Muscle layer of duodenum (tissue), 2 donors: Measurements from ENCODE around the gene KRT84.

Experiments
- H3K27ac ChIP-seq: one replicate; pipeline ENCODE4 v1.7.0; 2013; ENCODE audit warnings: mild to moderate bottlenecking, low read length
- H3K27me3 ChIP-seq: one replicate; pipeline ENCODE4 v1.7.0; 2013; ENCODE audit warnings: low read depth, mild to moderate bottlenecking, control low read depth, low read length
- H3K36me3 ChIP-seq, 2 donors: one replicate each; pipeline ENCODE4 v1.7.0; 2013; ENCODE audit warnings: low read length in 2 of 2, control low read depth in 1 of 2, mild to moderate bottlenecking in 1 of 2; ENCODE audit not compliant: insufficient read depth in 2 of 2, control insufficient read depth in 1 of 2
- H3K4me1 ChIP-seq, 2 donors: one replicate each; pipeline ENCODE4 v1.7.0; 2013; ENCODE audit warnings: low read length in 2 of 2, mild to moderate bottlenecking in 2 of 2, control low read depth in 1 of 2, moderate library complexity in 1 of 2; ENCODE audit not compliant: insufficient read depth in 2 of 2, control insufficient read depth in 1 of 2
- H3K4me3 ChIP-seq, 2 donors: one replicate each; pipeline ENCODE4 v1.7.0; 2013; ENCODE audit warnings: low read length in 2 of 2, low read depth in 1 of 2, mild to moderate bottlenecking in 1 of 2
- H3K9me3 ChIP-seq, 2 donors: one replicate each; pipeline ENCODE4 v1.7.0; 2013; ENCODE audit warnings: low read length in 2 of 2, control low read depth in 1 of 2, mild to moderate bottlenecking in 1 of 2; ENCODE audit not compliant: control insufficient read depth in 1 of 2
- donor health status: healthy.

The KRT84 gene, protein sequence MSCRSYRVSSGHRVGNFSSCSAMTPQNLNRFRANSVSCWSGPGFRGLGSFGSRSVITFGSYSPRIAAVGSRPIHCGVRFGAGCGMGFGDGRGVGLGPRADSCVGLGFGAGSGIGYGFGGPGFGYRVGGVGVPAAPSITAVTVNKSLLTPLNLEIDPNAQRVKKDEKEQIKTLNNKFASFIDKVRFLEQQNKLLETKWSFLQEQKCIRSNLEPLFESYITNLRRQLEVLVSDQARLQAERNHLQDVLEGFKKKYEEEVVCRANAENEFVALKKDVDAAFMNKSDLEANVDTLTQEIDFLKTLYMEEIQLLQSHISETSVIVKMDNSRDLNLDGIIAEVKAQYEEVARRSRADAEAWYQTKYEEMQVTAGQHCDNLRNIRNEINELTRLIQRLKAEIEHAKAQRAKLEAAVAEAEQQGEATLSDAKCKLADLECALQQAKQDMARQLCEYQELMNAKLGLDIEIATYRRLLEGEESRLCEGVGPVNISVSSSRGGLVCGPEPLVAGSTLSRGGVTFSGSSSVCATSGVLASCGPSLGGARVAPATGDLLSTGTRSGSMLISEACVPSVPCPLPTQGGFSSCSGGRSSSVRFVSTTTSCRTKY

DNA sequence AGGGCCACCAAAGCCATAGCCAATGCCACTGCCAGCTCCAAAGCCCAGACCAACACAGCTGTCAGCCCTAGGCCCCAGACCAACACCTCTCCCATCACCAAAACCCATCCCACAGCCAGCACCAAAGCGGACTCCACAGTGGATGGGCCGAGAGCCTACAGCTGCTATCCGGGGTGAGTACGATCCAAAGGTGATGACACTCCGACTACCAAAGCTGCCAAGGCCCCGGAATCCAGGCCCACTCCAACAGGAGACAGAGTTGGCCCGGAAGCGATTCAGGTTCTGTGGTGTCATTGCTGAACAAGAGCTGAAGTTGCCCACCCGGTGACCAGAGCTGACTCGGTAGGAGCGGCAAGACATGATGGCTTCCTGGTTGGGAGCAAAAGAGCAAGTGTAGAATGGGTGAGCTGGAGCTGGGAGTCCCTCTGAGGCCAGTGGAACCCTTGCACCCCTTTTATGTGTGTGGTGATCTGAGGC lies at the start of gene KRT84:
TSS of gene KRT84 (minus strand) at position 427 of the 477 bp plus-strand sequence. CDS start at position 360, 67 bp downstream.
- Histone ChIP-seq H3K4me1 (no peaks in the 10 kb centered on the region), H3K27me3 (no peaks in the 10 kb centered on the region)

DNA sequence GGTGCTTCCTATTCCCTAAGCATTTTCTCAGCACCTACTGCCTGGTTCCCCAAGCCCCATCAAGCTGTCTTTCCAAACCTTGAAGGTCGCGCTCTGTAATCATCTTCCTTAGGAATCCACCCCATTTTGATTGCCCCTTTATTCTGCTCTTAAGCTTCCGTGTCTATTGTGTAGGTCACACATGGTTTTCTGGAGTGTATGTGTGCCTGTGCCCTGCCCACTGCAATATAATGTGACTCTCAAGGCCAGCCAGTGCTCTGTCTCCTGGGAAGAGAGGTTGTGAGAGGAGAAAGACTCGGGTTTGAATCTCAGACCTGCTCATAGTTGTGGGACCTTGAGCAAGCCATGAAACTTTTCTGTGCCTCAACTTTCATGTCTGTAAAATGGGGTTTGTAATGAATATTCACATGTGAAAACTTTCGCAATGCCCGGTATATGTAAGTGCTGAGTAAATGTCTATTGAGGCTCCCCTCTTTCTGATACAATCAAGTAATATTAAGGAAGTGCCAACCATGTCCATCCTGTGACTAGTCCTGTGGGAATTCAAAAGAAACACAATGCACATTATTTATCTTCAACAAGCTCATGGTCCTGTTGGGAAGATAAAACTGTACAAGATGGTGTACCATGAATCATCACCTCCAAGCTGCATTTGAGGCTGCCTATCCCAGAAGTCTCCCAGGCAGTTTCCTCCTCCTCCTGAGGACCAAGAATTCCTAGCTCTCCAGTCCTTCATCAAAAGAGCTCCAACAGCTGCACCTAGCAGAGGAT lies 49.5 kb upstream of the KRT84 start:
- no peaks in the 10 kb centered on the region for H3K27me3 ChIP-seq
- H3K27ac ChIP-seq: no peak overlapping the region
- H3K4me3 ChIP-seq: no peak overlapping the region
- H3K9me3 ChIP-seq: no peaks in the 10 kb centered on the region
- no peaks in the 10 kb centered on the region for H3K36me3 ChIP-seq
- H3K4me1 ChIP-seq: peaks cover 0 to 11% of the 10 kb centered on the region in 2 donors

More for the DNA sequence above, at the start of gene KRT84:
- Histone ChIP-seq H3K27ac (no peak within 1 kb of the TSS), H3K4me3 (no peak within 1 kb of the TSS), H3K36me3 (no peaks in the 10 kb centered on the region), H3K9me3 (no peaks in the 10 kb centered on the region)

DNA sequence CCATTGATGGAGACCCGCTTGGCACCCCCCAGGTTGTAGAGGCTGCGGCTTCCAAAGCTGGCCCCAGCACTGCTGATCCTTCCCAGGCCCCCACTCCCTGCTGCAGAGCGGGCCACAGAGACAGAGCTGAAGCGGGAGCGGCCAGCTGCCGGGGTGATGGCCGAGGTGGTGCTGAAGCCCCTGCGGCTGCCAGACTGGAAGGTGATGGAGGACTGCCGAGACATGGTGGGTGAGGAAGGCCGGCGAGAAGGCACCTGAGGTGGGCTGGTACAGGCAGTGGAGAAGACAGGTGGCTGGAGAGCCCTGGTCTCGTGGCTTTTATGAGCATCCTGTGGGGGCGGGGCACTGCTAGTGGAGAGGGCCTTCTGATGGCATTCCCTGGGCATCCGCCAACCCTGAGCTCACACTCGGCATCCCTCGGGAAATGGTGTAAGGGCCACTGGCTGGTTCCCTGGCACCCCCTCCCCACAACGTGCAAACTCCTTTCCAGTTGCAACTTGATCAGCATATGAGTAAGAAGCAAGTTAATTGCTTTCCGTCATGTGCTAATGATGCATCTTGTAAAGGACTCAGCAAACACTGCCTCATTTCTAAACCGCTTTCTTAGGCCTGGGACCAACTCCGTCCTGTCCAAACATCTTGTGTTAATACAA lies 48.8 kb upstream of the KRT84 start, which contains the start of gene KRT75:
TSS of gene KRT75 (minus strand) at position 291 of the 653 bp plus-strand sequence. CDS start at position 224, 67 bp downstream.
- H3K36me3 ChIP-seq: no peaks in the 10 kb centered on the region
- peaks cover 0 to 11% of the 10 kb centered on the region in 2 donors for H3K4me1 ChIP-seq
- H3K27ac ChIP-seq: no peak within 1 kb of the TSS
- H3K9me3 ChIP-seq: no peaks in the 10 kb centered on the region
- H3K4me3 ChIP-seq: no peak within 1 kb of the TSS
- H3K27me3 ChIP-seq: no peaks in the 10 kb centered on the region

DNA sequence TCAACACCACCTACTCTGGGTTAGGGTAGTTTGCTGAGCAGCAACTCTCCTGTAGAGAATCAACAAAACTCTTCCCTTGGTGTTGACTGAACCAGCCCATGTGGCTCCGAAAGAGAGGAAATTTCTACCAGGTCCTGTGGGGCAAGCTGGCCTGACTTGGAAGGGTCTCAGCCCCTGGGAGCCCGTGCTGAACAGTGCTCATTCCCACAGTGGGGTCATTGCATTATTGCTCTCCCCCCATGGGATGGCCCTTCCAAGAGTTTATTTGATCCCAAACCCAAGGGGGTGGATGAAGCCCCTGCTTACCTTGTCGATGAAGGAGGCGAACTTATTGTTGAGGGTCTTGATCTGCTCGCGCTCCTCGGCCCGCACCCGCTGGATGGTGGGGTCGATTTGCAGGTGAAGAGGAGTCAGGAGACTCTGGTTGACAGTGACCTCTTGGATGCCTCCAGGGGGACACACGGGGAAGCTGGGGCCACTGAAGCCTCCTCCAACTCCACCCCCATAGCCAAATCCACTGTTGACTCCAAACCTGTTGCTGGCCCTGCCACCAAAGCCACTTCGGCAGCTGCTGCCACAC lies 48.1 kb upstream of the KRT84 start:
- no peak overlapping the region for H3K4me3 ChIP-seq

DNA sequence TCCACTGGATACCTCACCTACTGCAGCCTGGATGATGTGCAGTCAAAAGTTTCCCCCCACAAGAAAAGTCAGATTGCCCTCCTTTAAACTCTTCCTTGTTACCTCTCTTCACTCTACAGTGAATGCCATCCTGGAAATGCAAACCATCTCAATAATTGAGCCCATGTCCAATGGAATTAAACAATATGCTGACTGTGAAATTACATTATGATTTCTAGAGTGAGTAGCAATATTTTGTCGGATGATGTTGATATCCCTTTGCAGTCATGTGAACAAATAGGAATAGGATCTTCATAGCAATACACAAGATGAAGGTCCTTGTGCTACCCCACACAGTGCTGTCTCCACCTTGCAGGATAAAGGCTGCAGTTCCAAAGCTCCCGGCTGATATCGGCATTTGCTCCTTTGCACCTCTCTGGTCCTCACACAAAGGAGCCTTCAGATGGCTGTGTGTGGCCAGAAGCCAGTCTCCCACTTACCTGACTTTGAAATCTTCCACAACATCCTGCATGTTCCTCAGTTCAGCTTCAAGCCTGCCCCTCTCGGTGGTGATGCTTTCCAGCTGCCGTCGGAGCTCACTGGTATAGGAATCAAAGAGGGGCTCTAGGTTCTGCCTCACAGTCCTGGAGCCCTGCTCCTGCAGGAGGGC lies 47.2 kb upstream of the KRT84 start:
- H3K27ac ChIP-seq: no peak overlapping the region

More for the DNA sequence above, 48.1 kb upstream of the KRT84 start:
- Histone ChIP-seq H3K4me1 (peaks cover 0 to 11% of the 10 kb centered on the region in 2 donors), H3K27ac (no peak overlapping the region), H3K36me3 (no peaks in the 10 kb centered on the region), H3K27me3 (no peaks in the 10 kb centered on the region), H3K9me3 (no peaks in the 10 kb centered on the region)

DNA sequence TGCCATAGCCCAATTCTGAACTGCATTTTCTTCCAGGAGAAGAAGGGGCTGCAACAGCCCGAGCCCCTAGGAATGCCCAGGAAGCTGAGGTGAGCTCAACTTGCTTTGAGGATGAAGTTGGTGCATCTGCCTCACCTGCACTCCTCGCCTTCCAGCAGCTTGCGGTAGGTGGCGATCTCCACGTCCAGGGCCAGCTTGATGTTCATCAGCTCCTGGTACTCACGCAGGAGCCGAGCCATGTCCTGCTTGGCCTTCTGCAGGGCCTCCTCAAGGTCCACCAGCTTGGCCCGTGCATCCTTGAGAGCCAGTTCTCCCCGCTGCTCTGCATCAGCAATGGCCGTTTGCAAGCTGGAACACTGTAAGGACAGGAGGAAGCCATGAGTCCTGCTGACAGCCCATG lies 42.7 kb upstream of the KRT84 start:
- peaks cover 0 to 14% of the 10 kb centered on the region in 2 donors for H3K4me1 ChIP-seq
- H3K36me3 ChIP-seq: no peaks in the 10 kb centered on the region
- H3K4me3 ChIP-seq: no peak overlapping the region
- no peaks in the 10 kb centered on the region for H3K27me3 ChIP-seq
- no peak overlapping the region for H3K27ac ChIP-seq
- no peaks in the 10 kb centered on the region for H3K9me3 ChIP-seq

More for the DNA sequence above, 47.2 kb upstream of the KRT84 start:
- H3K4me3 ChIP-seq: no peak overlapping the region
- no peaks in the 10 kb centered on the region for H3K27me3 ChIP-seq
- peaks cover 0 to 11% of the 10 kb centered on the region in 2 donors for H3K4me1 ChIP-seq
- no peaks in the 10 kb centered on the region for H3K36me3 ChIP-seq
- no peaks in the 10 kb centered on the region for H3K9me3 ChIP-seq

DNA sequence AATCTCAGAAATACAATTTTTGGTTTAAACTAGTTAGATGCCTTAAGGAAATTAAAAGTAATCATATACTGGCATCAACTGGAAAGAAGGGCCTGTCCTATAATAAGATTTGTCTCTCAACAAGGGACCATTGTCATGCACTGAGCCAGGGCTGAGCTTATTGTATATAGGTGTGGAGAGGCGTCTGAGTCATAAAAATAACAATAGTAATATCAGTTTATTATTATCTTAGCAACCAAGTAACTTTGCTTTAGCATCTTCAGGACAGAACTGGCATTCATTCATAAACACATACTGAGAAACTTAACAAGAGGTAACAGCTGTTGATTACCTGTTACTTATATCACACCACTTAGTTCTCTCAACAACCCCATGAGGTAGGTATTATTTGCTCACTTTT lies 41.6 kb upstream of the KRT84 start:
- Histone ChIP-seq H3K36me3 (no peaks in the 10 kb centered on the region), H3K9me3 (no peaks in the 10 kb centered on the region), H3K4me1 (peaks cover 0 to 14% of the 10 kb centered on the region in 2 donors), H3K27ac (no peak overlapping the region), H3K27me3 (no peaks in the 10 kb centered on the region), H3K4me3 (no peak overlapping the region)

DNA sequence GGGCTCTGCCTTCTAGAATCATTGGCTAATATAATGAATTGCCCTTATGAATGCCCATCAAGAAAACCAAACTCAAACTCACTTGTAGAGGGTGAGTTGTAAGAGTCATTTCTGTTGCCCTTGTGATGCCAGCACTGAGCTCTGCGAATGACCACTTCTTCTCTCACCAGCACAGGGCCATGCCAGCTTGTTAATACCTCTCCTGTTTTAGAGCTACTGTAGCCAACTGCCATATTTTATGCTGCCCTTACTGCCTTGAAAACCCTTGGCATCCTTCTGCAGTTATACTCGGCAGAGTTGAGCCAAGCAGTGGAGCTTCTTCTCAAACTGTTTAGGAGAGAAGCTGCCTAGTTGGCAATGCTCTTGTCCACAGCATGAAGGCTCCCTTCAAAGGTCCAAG lies 40.6 kb upstream of the KRT84 start:
- H3K4me1 ChIP-seq: peaks cover 0 to 14% of the 10 kb centered on the region in 2 donors
- H3K4me3 ChIP-seq: no peak overlapping the region
- no peaks in the 10 kb centered on the region for H3K27me3 ChIP-seq
- H3K36me3 ChIP-seq: no peaks in the 10 kb centered on the region
- no peak overlapping the region for H3K27ac ChIP-seq
- H3K9me3 ChIP-seq: no peaks in the 10 kb centered on the region

DNA sequence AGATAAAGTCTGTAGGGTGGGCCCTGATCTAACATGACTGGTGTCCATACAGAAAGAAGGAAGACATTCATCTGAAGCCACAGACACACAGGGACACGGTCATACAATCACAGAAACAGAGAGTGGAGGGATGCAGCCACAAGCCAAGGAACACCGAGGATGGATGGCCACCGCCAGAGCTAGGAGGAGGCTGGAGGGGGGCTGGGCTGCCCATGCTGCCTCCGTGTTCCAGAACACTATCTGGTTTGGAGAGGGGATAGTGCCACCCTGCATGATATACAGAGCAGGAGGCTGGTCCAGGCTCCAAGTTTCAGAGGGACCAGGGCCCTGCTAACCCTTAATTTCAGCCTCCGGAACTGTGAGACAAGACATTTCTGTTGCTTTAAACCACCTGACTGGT lies 40.0 kb upstream of the KRT84 start:
- no peaks in the 10 kb centered on the region for H3K36me3 ChIP-seq
- no peak overlapping the region for H3K27ac ChIP-seq
- no peaks in the 10 kb centered on the region for H3K27me3 ChIP-seq

More for the DNA sequence above, 40.0 kb upstream of the KRT84 start:
- peaks cover 0 to 14% of the 10 kb centered on the region in 2 donors for H3K4me1 ChIP-seq
- H3K4me3 ChIP-seq: no peak overlapping the region
- no peaks in the 10 kb centered on the region for H3K9me3 ChIP-seq
